BE2C (cell line): ENCODE results near the gene TMPRSS9.

Source experiments
- DNase-seq: peaks from one replicate; pipeline ENCODE4 v3.0.0-alpha.2; 2020
- H3K27me3 ChIP-seq: fragments of 250-450 bp; sonication (Bioruptor Pico); 2 replicates; pipeline ENCODE4 v1.5.1; 2020; ENCODE audit warnings: mild to moderate bottlenecking
- H3K36me3 ChIP-seq: fragments of 250-450 bp; sonication (Bioruptor Pico); 2 replicates; pipeline ENCODE4 v1.5.1; 2020; ENCODE audit warnings: mild to moderate bottlenecking
- H3K4me1 ChIP-seq: fragments of 250-450 bp; sonication (Bioruptor Pico); 2 replicates; pipeline ENCODE4 v1.5.1; 2020
- H3K4me3 ChIP-seq: 2 replicates; pipeline ENCODE4 v1.5.1; 2011; ENCODE audit warnings: low read depth, low read length
- H3K9me3 ChIP-seq: fragments of 250-450 bp; sonication (Bioruptor Pico); 2 replicates; pipeline ENCODE4 v1.5.1; 2020
- TF ChIP-seq, protein P1 (sequence below): IDR thresholded peaks from 2 replicates; pipeline ENCODE4 v1.5.1; 2012; ENCODE audit warnings: mild to moderate bottlenecking, low read depth, low read length

Gene TMPRSS9

GRCh38 chr19:2375353-2376121 lies 15.5 kb downstream of the TMPRSS9 start:
- peaks cover 10% of the 10 kb centered on the region; the same call in 1 of the 2 replicates for H3K9me3 ChIP-seq

DNA sequence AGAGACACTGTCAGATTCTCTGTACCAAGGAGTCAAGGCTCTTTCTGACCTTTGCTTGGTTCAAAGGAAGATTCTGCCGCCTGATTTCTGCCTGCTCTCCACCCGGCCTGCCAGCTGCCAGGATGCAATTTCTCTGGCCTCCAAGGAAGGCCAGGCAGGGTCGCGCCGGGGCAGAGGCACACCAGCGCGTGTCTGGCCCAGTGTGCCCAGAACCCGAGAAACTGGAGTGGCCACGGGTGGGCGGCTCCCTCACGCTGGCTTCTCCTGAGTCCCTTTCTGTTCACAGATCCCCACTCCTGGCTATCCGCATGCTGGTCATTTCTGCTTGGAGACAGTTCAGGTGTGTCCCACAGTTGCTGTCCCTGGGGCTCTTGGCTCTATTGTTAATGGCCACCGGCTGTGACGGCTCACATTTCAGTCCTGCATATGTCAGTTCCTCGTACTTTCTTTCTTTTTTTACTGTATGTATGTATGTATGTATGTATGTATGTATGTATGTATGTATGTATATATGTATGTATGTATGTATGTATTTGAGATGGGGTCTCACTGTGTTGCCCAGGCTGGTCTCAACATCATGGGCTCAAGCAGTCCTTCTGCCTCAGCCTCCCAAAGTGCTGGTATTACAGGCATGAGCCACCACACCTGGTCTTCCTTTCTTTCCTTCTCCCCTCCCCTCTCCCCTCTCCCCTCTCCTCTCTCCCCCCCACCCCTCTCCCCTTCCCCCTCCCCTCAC lies 16.9 kb downstream of the TMPRSS9 start:
- no peaks in the 10 kb centered on the region for H3K36me3 ChIP-seq
- peaks cover 14% of the 10 kb centered on the region; the same call in 1 of the 2 replicates for H3K9me3 ChIP-seq

More at GRCh38 chr19:2375353-2376121, 15.5 kb downstream of the TMPRSS9 start:
- no peaks in the 10 kb centered on the region for H3K27me3 ChIP-seq
- H3K4me3 ChIP-seq: no peak overlapping the region
- TF ChIP-seq, protein P1, sequence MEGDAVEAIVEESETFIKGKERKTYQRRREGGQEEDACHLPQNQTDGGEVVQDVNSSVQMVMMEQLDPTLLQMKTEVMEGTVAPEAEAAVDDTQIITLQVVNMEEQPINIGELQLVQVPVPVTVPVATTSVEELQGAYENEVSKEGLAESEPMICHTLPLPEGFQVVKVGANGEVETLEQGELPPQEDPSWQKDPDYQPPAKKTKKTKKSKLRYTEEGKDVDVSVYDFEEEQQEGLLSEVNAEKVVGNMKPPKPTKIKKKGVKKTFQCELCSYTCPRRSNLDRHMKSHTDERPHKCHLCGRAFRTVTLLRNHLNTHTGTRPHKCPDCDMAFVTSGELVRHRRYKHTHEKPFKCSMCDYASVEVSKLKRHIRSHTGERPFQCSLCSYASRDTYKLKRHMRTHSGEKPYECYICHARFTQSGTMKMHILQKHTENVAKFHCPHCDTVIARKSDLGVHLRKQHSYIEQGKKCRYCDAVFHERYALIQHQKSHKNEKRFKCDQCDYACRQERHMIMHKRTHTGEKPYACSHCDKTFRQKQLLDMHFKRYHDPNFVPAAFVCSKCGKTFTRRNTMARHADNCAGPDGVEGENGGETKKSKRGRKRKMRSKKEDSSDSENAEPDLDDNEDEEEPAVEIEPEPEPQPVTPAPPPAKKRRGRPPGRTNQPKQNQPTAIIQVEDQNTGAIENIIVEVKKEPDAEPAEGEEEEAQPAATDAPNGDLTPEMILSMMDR: no peak
- H3K4me1 ChIP-seq: no peaks in the 10 kb centered on the region; the same call in 1 of the 2 replicates
- no peak for DNase-seq
- H3K36me3 ChIP-seq: no peaks in the 10 kb centered on the region

DNA sequence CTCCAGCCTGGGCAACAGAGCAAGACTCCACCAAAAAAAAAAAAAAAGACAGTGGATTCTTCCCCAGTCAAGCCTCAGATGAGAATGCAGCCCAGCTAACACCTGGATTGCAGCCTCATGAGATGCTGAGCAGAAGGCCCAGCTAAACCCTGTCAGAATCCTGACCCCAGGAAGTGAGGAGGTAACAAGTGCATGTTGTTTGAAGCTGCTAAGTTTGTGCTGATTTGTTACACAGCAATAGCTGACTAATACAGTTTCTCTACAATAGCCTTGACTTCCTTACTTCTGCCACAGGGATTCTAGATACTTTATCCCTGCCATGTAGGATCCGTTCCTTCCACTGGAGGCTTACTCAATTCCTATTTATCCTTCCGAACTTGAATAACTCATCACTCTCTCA lies 20.5 kb downstream of the TMPRSS9 start:
- H3K27me3 ChIP-seq: no peaks in the 10 kb centered on the region
- DNase-seq: no peak

More for the DNA sequence above, 16.9 kb downstream of the TMPRSS9 start:
- Histone ChIP-seq H3K4me3 (no peak overlapping the region), H3K27me3 (no peaks in the 10 kb centered on the region), H3K4me1 (no peaks in the 10 kb centered on the region; the same call in 1 of the 2 replicates)
- DNase-seq: no peak
- TF ChIP-seq, protein P1: no peak

GRCh38 chr19:2381148-2381820 lies 21.2 kb downstream of the TMPRSS9 start:
- Histone ChIP-seq H3K36me3 (no peaks in the 10 kb centered on the region), H3K9me3 (peaks cover 13% of the 10 kb centered on the region), H3K4me1 (peaks cover 10% of the 10 kb centered on the region; the same call in 1 of the 2 replicates), H3K27me3 (no peaks in the 10 kb centered on the region), H3K4me3 (no peak overlapping the region)
- no peak for DNase-seq
- TF ChIP-seq, protein P1: no peak

More for the DNA sequence above, 20.5 kb downstream of the TMPRSS9 start:
- no peaks in the 10 kb centered on the region for H3K36me3 ChIP-seq
- H3K9me3 ChIP-seq: peaks cover 17% of the 10 kb centered on the region
- H3K4me1 ChIP-seq: peaks cover 9% of the 10 kb centered on the region
- H3K4me3 ChIP-seq: no peak overlapping the region
- TF ChIP-seq, protein P1: no peak

- H3K36me3 ChIP-seq: no peaks in the 10 kb centered on the region
- TF ChIP-seq, protein P1: no peak
- no peak for DNase-seq
- H3K9me3 ChIP-seq: peaks cover 13% of the 10 kb centered on the region
- H3K4me3 ChIP-seq: no peak overlapping the region
- no peaks in the 10 kb centered on the region for H3K27me3 ChIP-seq
- peaks cover 10% of the 10 kb centered on the region; the same call in 1 of the 2 replicates for H3K4me1 ChIP-seq
These were observed 22.6 kb downstream of the TMPRSS9 start for GRCh38 chr19:2382530-2383222.
